GM21390 (cell line): ENCODE measurements around the gene SLC37A3.
A peak's percentile ranks its signal among the peaks of the same experiment; 100 is the strongest.
"Not testable (repeated sequence)": the region's sequence is repeated elsewhere in the genome, so short reads cannot be mapped to it uniquely, and the experiment has no call there.

Experiments used
- ATAC-seq: cut with Tn5 transposase; IDR thresholded peaks from one replicate; pipeline ENCODE4 v1.9.1; 2021; ENCODE audit not compliant: unreplicated experiment

The SLC37A3 gene

DNA sequence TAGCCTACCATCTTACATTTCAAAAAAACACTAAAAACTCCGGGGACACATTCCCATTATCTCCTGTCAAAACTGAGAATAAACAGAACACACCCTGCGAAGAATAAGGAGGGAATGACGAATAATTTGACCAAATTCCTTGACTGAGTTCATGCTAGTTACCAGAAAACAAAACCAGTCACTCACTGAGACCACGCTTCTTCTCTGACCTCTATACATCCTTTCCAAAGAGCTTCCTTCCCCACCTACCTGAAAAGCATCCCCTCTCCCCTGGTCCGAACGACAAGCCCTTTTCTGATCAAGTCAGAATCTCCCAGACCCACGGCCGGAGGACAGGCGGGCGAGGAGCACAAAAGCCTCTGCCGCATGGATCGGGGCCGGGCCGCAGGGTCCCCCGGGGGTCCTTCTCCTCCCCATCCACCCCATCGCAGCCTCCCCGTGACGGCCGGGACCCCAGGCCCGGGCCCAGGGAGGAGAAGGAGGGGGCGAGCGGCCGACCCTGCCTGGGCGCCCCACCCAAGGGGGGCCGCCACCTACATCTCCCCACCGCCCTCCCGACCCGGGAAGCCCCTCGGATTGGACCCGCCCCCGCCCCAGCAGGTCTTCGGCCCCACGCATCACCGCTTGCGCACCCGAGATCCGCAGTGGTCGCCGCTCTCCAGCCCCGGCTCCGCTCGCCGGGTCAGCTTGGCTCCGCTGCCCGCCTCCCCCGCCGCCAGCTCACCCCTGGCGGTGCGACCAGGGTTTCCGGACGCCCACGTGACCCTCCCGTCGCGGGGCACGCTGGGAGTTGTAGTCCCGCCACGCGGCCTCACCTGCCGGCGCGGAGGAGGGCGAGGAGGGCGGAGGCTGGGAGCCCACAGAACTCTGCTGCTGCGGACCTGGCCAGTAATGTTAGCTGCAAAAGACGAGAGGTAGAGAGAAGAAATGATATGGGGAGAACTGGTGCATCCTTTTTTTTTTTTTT, at the start of gene SLC37A3:
Gene SLC37A3 (minus strand): TSS at position 747 of the 967 bp plus-strand sequence. CDS start 16,004 bp downstream, outside the sequence.
- ATAC-seq: peak; percentile 99

GRCh38 chr7:140447841-140448240, 49.5 kb upstream of the SLC37A3 start:
- ATAC-seq: no peak

- no peak for ATAC-seq
Measured at GRCh38 chr7:140446467-140446866, 48.1 kb upstream of the SLC37A3 start.

DNA sequence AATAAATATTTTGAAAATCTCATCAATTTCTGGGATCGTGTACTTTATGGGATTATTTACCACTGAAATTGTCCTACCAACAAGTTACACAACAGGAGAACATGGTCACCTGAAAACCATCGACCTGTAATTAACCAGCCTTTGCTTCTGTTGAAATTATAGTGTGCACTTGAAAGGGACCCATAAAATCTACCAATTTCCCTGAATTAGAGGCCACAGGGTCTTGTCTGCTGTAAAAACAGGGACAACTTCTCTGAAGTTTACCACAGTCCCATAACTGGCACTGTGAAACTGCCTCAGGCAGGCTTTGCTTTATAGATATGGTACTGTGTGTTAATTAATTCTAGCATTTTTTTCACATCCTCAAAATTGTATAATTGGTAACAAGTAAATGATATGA, 43.2 kb upstream of the SLC37A3 start:
- ATAC-seq: no peak

DNA sequence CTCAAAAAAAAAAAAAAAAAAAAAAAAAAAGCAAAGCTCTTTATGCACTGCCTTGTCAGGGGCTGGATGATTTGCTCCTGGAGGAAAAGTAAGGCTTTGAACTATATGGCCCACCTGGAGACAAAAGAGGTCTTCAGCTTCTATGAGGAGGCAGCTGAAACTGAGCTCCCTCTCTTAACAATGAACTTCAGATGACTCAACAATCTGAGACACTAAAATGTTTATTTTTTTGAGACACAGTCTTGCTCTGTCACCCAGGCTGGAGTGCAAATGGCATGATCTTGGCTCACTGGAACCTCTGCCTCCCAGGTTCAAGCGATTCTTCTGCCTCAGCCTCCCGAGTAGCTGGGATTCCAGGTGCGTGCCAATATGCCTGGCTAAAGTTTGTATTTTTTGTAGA, 42.3 kb upstream of the SLC37A3 start:
- ATAC-seq: no peak

- no peak for ATAC-seq
Measured at GRCh38 chr7:140439359-140439758, 41.0 kb upstream of the SLC37A3 start.

DNA sequence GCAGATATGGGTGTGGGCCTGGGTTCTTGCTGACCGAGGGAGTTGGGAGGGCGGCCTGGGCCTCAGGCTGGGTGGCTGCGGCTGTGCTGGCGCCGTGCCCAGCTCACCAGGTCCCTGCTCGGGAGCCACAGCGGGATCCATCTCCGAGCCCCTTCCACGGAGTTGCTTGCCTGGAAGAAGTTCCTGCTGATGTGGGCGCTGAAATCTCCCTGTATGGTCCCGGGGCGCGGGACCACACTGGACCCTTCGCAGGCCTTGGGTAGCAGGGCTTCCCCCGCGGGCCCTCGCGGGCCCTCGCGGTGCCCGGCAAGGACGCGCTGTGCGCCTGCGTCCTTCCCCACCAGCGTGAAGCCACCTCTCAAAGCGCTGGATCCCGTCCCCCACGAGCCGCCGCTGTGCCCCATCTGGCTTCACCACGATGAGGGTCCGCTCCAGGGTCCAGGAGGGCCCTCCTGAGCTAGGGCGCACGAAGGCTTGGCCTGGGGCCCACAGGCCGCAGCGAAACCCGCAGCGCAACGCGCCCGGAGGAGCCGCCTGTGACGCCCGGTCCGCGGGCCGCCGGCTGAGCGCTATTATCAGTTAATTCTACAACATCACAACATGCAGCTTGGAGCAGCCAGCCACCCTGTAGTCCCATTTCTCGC, 37.0 kb upstream of the SLC37A3 start:
- ATAC-seq: no peak

DNA sequence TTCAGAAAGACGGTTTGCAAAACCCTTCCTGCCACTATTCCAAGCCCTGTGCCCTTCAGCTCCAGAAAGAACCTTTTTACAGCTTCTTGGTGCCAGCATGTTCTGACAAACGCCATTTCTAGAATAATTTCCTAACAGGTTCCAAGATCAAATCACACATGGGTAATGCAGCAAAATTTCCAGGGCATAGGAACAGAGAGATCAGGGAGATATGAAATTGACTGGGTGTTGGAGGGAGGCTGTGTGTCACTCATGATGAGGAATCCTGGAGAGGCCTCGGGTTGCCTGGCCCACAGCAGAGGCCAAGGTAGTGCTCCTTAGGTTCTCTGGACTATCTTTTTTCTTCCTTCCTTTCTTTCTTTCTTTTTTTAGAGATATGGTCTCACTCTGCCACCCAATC, 35.1 kb upstream of the SLC37A3 start:
- no peak for ATAC-seq

- no peak for ATAC-seq
Measured at GRCh38 chr7:140426130-140426529, 27.8 kb upstream of the SLC37A3 start.

- ATAC-seq: no peak
Measured at GRCh38 chr7:140425718-140426117, 27.4 kb upstream of the SLC37A3 start.

DNA sequence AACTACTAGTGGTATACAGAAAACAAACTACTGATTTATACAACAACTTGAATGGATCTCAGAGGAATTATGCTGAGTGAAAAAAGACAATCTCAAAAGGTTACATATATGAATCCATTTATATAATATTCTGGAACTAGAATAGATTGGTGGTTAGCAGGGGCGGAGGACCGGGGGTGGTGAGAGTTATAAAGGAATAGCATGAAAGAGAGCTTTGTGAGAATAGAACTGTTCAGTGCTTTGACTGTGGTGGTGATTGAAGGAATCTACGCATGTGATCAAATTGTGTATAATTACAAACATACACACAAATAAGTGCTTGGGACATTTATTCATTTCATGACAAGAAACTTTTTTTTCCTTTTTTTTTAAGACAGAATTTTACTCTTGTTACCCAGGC, 25.2 kb upstream of the SLC37A3 start:
- ATAC-seq: no peak

DNA sequence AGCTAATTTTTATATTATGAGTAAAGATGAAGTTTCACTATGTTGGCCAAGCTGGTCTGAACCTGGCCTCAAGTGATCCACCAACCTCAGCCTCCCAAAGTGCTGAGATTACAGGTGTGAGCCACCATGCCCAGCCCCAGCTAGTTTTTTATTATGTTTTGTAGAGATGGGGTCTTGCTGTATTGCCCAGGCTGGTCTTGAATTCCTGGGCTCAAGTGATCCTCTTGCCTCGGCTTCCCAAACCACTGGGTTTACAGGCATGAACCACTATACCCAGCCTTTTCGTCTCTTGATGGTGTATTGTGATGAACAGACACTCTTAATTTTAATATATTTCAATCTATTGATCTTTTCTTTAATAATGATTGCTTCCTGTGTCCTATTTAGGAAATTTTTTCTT, 23.2 kb upstream of the SLC37A3 start:
- ATAC-seq: no peak

DNA sequence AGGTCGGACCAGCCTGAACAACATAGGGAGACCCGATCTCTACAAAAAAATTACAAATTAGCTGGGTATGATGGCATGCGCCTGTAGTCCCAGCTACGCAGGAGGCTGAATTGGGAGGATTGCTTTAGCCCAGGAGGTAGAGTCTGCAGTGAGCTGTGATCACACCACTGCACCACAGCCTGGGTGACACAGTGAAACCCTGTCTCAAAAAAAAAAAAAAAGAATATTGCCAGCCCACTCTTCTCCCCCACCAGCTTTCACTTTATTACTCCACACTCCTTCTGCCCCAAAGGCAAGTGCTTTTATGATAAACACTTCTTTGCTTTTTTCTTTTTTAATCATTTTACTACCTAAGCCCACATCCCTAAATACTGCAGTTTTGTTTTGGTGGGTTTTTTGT, 20.3 kb upstream of the SLC37A3 start:
- no peak for ATAC-seq

DNA sequence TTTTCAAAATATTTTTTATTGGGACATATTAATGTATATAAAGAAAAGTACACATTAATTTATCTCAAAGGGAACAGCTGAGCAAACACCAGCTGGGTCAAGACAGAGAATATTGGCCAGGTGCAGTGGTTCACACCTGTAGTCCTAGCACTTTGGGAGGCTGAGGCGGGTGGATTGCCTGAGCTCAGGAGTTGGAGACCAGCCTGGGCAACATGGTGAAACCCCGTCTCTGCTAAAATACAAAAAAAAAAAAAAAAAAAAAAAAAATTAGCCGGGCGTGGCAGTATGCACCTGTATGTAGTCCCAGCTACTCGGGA, 19.8 kb upstream of the SLC37A3 start:
- not testable (repeated sequence) for ATAC-seq

DNA sequence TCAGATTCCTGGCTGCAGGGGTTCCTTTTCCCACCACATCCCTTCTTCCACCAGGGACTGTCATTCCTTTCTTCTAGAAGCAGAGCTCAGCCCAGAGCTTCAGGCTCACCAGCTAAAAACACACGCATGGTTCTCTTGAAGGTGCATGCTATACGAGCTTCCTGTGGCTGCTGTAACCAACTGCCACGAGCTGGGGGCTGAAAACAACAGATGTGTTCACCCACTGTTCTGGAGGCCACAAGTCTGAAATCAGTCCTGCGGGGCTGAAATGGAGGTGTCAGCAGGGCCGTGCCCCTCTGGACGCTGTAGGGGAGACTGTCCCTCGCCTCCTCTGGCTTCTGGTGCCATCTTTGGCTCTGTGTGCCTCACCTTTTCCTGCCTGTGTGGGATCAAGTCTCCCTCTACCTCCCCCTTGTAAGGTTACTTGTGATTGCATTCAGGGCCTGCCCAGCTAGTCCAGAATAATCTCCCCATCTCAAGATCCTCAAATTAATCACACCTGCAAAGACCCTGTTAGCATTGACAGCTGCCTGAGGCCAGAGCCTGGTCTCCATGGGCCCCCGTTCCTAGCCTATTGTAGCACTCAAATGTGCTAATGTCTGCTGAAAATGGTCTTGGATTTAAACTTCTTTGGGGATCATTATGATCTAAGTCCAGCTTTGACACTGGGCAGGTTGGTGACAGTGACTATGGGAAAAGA, 19.3 kb upstream of the SLC37A3 start:
- ATAC-seq: no peak

- no peak for ATAC-seq
Measured at GRCh38 chr7:140416560-140416959, 18.2 kb upstream of the SLC37A3 start.

- ATAC-seq: not testable (repeated sequence)
Measured at GRCh38 chr7:140415816-140416215, 17.5 kb upstream of the SLC37A3 start.

GRCh38 chr7:140415361-140415760, 17.0 kb upstream of the SLC37A3 start:
- ATAC-seq: no peak

DNA sequence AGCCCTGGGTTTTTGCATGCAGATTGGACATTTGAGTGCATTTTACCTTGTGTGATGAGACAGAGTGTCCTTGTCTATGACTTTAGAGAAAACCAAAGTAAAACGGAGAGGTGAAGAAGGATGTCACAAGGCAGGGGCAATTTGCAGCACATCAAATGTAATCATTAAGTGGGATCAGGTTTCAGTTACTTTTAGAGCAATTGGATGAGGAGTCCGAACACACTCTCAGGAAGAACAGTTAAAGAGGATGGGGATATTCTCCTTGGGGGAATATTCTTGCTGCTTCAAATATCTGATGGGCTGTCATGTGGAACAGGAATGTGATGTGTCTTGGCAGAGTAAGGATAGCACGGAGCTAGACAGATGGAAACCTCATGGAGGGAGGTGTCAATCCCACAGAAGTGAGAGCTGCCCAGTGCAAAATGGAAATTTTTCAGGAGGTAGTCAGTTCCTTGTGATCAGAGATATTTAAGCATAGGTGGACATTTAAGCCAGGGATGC, 6.3 kb upstream of the SLC37A3 start:
- no peak for ATAC-seq

- peak; percentile 49 for ATAC-seq
Measured at GRCh38 chr7:140403878-140404564, 5.7 kb upstream of the SLC37A3 start, which contains the start of gene RAB19. Gene RAB19 (plus strand): TSS chr7:140404058. CDS start chr7:140407647, 3,589 bp downstream.
